Esophagus muscularis mucosa (tissue), 4 donors: ENCODE data around the gene FAM184B. TPM values are rescaled to one million over a fixed set of nuclear protein-coding genes. Genes with fewer than 3 reads are reported as not detected.
A peak's percentile ranks its signal among the peaks of the same experiment; 100 is the strongest.
"Not testable (repeated sequence)": the region's sequence is repeated elsewhere in the genome, so short reads cannot be mapped to it uniquely, and the experiment has no call there.

Experiments
- DNase-seq: peaks from one replicate; pipeline ENCODE4 v3.0.0-alpha.2; 2017; ENCODE audit errors: extremely low spot score
- H3K27ac ChIP-seq, 4 donors: fragments of 200-600 bp; sonication (generic); replicated peaks in 1 of 4; 1 replicate in 3 of 4; 2 replicates in 1 of 4; pipeline ENCODE4 v1.5.1; 2016 to 2019; ENCODE audit warnings: mild to moderate bottlenecking in 1 of 4
- H3K27me3 ChIP-seq, 4 donors: fragments of 200-600 bp; sonication (generic); one replicate each; pipeline versions ENCODE4 v1.5.1 to v1.6.0; 2016 to 2019
- H3K36me3 ChIP-seq, 4 donors: fragments of 200-600 bp; sonication (generic); one replicate each; pipeline ENCODE4 v1.5.1; 2016 to 2019
- H3K4me1 ChIP-seq, 4 donors: fragments of 200-600 bp; sonication (generic); one replicate each; pipeline ENCODE4 v1.5.1; 2016 to 2019
- H3K4me3 ChIP-seq, 4 donors: fragments of 200-600 bp; sonication (generic); 1 replicate in 2 of 4; 2 replicates in 2 of 4; pipeline ENCODE4 v1.5.1; 2016 to 2019; ENCODE audit warnings: mild to moderate bottlenecking in 4 of 4, moderate library complexity in 1 of 4
- H3K9me3 ChIP-seq, 4 donors: fragments of 200-600 bp; sonication (generic); 1 replicate in 3 of 4; 2 replicates in 1 of 4; pipeline ENCODE4 v1.5.1; 2016 to 2019
- EP300 ChIP-seq: sonication (generic); formaldehyde crosslinking; IDR thresholded peaks from one replicate; pipeline ENCODE4 v1.6.1; 2017; ENCODE audit warnings: antibody characterized with exemption
- POLR2A ChIP-seq: fragments of 450-650 bp; IDR thresholded peaks from one replicate; pipeline ENCODE4 v1.6.1; 2017; ENCODE audit warnings: antibody characterized with exemption, moderate library complexity, mild to moderate bottlenecking, low read depth
- POLR2AphosphoS5 ChIP-seq, 2 donors: sonication (generic); formaldehyde crosslinking; IDR thresholded peaks; one replicate each; pipeline ENCODE4 v1.6.1; 2017; ENCODE audit warnings: antibody characterized with exemption in 2 of 2
- WGBS: methylation state at CpG from one replicate; pipeline ENCODE4 v1.1.5; 2018; 5-methylcytosine and 5-hydroxymethylcytosine counted together
- intact Hi-C: fragments of 100-400 bp; cut with DNase I; formaldehyde crosslinking; loops from one replicate; pipeline ENCODE4 v1.15.1; 2023
- total RNA-seq, 4 donors: library from RNA; depleted of rRNA; stranded (reverse); fragments of >200 nt; gene quantifications; one replicate each; pipeline versions ENCODE4 v1.1.0 to v1.2.1, GENCODE V29; 2016
- TF ChIP-seq, protein P1 (sequence below), 3 experiments: fragments of 200-600 bp in 2 of 3; fragments of 450-650 bp in 1 of 3; sonication (generic) in 2 of 3; IDR thresholded peaks; one replicate each; pipeline ENCODE4 v1.5.1; 2017 to 2019; ENCODE audit warnings: antibody characterized with exemption in 3 of 3, mild to moderate bottlenecking in 2 of 3, moderate library complexity in 1 of 3

The FAM184B gene
- total RNA-seq, 4 donors from 2014 or later = not detected

DNA sequence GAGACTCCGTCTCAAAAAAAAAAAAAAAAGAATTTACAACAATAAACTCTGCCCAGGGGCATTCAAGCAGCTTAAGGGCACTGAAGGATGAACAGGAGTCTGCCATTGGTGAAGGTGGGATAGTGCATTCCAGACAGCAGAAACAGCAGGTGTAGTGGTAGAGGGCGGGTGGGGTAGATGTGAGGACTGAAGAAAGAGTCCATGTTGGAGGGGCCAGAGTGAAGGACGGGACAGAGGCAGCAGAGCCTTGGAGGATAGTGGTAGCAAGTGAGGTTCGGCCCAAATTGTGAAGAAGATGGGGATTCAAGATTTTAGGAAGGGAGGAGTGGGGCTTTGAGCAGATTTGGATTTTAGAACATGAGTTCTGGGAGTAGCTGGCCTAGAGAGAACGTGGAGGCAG is 91.3 kb downstream of the FAM184B start:
- no peak for TF ChIP-seq POLR2A
- no peak overlapping the region for H3K27ac ChIP-seq
- H3K36me3 ChIP-seq = no peaks in the 10 kb centered on the region
- intact Hi-C loops = no loop called here
- WGBS = 89% methylated on average over 5 of the region's 5 CpGs
- no peaks in the 10 kb centered on the region for H3K27me3 ChIP-seq
- no peaks in the 10 kb centered on the region for H3K9me3 ChIP-seq
- no peaks in the 10 kb centered on the region for H3K4me1 ChIP-seq
- DNase-seq = peak; percentile 78
- no peak overlapping the region for H3K4me3 ChIP-seq

DNA sequence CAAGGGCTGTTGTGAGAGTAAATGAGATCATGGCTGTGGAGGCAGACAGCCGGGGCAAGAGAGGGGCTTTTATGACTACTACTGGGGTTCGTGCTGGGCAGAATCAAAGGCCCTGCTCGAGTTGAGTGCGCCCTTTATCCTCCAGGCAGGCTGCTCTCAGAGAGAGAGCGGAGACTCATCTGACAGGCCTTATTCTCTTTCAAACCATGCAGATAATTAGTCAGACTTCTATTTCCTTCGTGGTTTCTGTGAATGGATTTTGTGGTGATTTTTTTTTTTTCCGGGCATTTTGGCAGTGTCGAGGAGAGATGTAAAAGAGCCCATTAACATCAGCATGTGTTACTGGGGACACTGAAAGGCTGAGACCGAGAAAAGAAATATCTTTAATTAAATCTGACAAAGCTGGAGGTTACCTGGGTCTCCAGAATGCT is 93.4 kb downstream of the FAM184B start:
- WGBS = 70% methylated on average over 8 of the region's 9 CpGs
- Histone ChIP-seq H3K36me3 (no peaks in the 10 kb centered on the region), H3K9me3 (no peaks in the 10 kb centered on the region), H3K4me3 (no peak overlapping the region), H3K4me1 (no peaks in the 10 kb centered on the region), H3K27me3 (no peaks in the 10 kb centered on the region), H3K27ac (no peak overlapping the region)
- DNase-seq = no peak
- TF ChIP-seq POLR2A (no peak), POLR2AphosphoS5 (IDR thresholded peaks at IDR 0.05) (no peak), EP300 (no peak)
- TF ChIP-seq, protein P1, sequence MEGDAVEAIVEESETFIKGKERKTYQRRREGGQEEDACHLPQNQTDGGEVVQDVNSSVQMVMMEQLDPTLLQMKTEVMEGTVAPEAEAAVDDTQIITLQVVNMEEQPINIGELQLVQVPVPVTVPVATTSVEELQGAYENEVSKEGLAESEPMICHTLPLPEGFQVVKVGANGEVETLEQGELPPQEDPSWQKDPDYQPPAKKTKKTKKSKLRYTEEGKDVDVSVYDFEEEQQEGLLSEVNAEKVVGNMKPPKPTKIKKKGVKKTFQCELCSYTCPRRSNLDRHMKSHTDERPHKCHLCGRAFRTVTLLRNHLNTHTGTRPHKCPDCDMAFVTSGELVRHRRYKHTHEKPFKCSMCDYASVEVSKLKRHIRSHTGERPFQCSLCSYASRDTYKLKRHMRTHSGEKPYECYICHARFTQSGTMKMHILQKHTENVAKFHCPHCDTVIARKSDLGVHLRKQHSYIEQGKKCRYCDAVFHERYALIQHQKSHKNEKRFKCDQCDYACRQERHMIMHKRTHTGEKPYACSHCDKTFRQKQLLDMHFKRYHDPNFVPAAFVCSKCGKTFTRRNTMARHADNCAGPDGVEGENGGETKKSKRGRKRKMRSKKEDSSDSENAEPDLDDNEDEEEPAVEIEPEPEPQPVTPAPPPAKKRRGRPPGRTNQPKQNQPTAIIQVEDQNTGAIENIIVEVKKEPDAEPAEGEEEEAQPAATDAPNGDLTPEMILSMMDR (IDR thresholded peaks at IDR 0.05) = no peak
- intact Hi-C loops = no loop called here

DNA sequence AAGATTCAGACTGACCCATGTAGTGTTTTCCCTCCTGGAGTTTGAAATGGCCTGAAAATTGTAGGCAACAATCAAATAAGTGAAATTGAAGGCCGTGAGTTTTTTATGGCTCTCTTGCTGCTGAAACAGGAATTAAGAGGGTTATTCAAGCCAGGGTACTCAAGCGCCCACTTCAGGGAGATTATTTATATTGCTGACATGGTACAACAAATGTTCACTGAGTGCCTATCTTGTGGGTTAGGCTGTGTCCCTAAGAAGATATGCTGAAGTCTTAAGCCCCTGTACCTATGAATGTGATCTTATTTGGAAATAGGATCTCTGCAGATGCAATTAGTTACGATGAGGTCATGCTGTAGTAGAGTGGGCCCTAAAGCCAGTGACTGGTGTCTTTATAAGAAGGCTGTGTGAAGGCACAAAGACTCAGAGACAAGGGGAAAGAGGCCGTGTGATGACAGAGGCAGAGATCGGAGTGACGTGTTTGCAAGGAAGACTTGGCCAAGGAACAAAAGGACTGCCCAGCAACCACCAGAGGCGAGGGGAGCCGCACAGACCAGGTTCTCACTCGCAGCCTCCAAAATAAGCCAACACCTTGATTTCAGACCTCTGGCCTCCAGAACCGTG is 94.1 kb downstream of the FAM184B start:
- no peak overlapping the region for H3K4me3 ChIP-seq
- no peaks in the 10 kb centered on the region for H3K9me3 ChIP-seq
- WGBS = 82% methylated on average over 10 of the region's 10 CpGs
- H3K27me3 ChIP-seq = no peaks in the 10 kb centered on the region
- no peaks in the 10 kb centered on the region for H3K36me3 ChIP-seq
- no peaks in the 10 kb centered on the region for H3K4me1 ChIP-seq
- no peak overlapping the region for H3K27ac ChIP-seq
- peak; percentile 75 for DNase-seq
- TF ChIP-seq EP300 = no peak
- TF ChIP-seq, protein P1 (IDR thresholded peaks at IDR 0.05) = no peak
- TF ChIP-seq POLR2AphosphoS5 (IDR thresholded peaks at IDR 0.05) = no peak
- no peak for TF ChIP-seq POLR2A
- intact Hi-C loops = no loop called here

DNA sequence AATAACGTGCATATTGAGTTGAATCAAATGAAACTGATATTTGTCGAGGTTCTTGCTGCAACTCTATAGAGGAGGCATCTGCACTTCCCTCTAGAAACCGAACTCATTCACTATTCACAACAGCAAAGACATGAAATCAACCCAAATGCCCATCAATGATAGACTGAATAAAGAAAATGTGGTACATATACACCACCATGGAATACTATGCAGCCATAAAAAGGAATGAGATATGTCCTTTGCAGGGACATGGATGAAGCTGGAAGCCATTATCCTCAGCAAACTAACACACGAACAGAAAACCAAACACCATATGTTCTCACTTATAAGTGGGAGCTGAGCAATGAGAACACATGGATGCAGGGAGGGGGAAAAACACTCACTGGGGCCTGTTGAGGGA is 96.8 kb downstream of the FAM184B start:
- H3K27ac ChIP-seq, H3K9me3 ChIP-seq, H3K4me1 ChIP-seq, DNase-seq, intact Hi-C loops, H3K36me3 ChIP-seq, H3K4me3 ChIP-seq, H3K27me3 ChIP-seq: not testable (repeated sequence)
- 80% methylated on average over 4 of the region's 4 CpGs for WGBS

DNA sequence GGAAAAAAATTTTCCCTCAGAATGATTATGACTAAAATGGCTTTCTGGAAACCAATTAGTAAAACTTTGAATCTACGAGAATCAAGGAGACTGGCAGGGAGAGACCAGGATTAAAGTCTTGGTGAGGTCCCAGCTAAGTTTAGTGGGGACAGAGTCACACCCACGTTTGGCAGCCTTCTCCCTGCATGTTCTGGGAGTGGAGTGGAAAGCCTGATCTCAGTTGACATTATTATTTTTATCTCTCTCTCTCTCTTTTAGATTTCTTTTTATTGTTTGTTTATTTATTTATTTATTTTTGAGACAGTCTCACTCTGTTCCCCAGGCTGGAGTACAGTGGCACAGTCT is 99.2 kb downstream of the FAM184B start:
- 73% methylated on average over 2 of the region's 2 CpGs for WGBS
- H3K27ac ChIP-seq = no peak overlapping the region
- no peaks in the 10 kb centered on the region for H3K9me3 ChIP-seq
- intact Hi-C loops = no loop called here
- no peaks in the 10 kb centered on the region for H3K27me3 ChIP-seq
- no peak for DNase-seq
- no peaks in the 10 kb centered on the region for H3K4me1 ChIP-seq
- H3K36me3 ChIP-seq = no peaks in the 10 kb centered on the region
- H3K4me3 ChIP-seq = no peak overlapping the region
- TF ChIP-seq POLR2A = no peak
- TF ChIP-seq EP300 = no peak
- TF ChIP-seq POLR2AphosphoS5 (IDR thresholded peaks at IDR 0.05) = no peak
- TF ChIP-seq, protein P1 (IDR thresholded peaks at IDR 0.05) = no peak
